Fibroblast of pulmonary artery (primary cell): ENCODE measurements around the gene SOX13.

ENCODE experiments used
- DNase-seq: peaks from one replicate; pipeline ENCODE4 v3.0.0-alpha.2; 2010; ENCODE audit warnings: low read depth
- H3K4me3 ChIP-seq: replicated peaks from 2 replicates; pipeline ENCODE4 v1.5.1; 2011; ENCODE audit warnings: low read depth, mild to moderate bottlenecking, control low read depth, low read length, moderate library complexity
- CTCF ChIP-seq: IDR thresholded peaks from 2 replicates; pipeline ENCODE4 v1.5.1; 2011; ENCODE audit warnings: mild to moderate bottlenecking, control low read depth, low read length, inconsistent platforms; ENCODE audit errors: missing control alignments

The SOX13 gene

GRCh38 chr1:204141131-204141530 is 68.2 kb downstream of the SOX13 start:
- DNase-seq, result no peak
- no peak overlapping the region for H3K4me3 ChIP-seq
- TF ChIP-seq CTCF, result no peak

- no peak for TF ChIP-seq CTCF
- no peak for DNase-seq
- H3K4me3 ChIP-seq, result no peak overlapping the region
Observed at GRCh38 chr1:204142032-204142974, 69.4 kb downstream of the SOX13 start.

- DNase-seq, result no peak
- no peak overlapping the region for H3K4me3 ChIP-seq
- no peak for TF ChIP-seq CTCF
Observed at GRCh38 chr1:204143276-204144041, 70.5 kb downstream of the SOX13 start.

GRCh38 chr1:204145033-204145504 is 72.2 kb downstream of the SOX13 start:
- no peak for DNase-seq
- no peak overlapping the region for H3K4me3 ChIP-seq

GRCh38 chr1:204146309-204146708 is 73.4 kb downstream of the SOX13 start:
- no peak for TF ChIP-seq CTCF
- no peak overlapping the region for H3K4me3 ChIP-seq
- DNase-seq, result no peak

More at GRCh38 chr1:204145033-204145504, 72.2 kb downstream of the SOX13 start:
- no peak for TF ChIP-seq CTCF

GRCh38 chr1:204146965-204147364 is 74.0 kb downstream of the SOX13 start:
- TF ChIP-seq CTCF, result no peak
- DNase-seq, result no peak
- H3K4me3 ChIP-seq, result no peak overlapping the region
